K562 (cell line): ENCODE data around the gene SPNS1. TPM values are rescaled to one million over a fixed set of nuclear protein-coding genes. Genes with fewer than 3 reads are reported as not detected.

Experiments
- CTBP1 ChIP-seq: fragments of 450-650 bp; IDR thresholded peaks from 2 replicates; pipeline ENCODE4 v1.6.1; 2016; ENCODE audit warnings: borderline replicate concordance
- DACH1 ChIP-seq: fragments of 450-650 bp; IDR thresholded peaks from 2 replicates; pipeline ENCODE4 v1.6.1; 2018; ENCODE audit not compliant: partially characterized antibody
- FOXJ3 ChIP-seq: sonication (generic); formaldehyde crosslinking; IDR thresholded peaks from 2 replicates; pipeline ENCODE4 v1.4.0; 2020; ENCODE audit warnings: mild to moderate bottlenecking, missing genetic modification reagents
- HDAC3 ChIP-seq: fragments of 450-650 bp; IDR thresholded peaks from 2 replicates; pipeline ENCODE4 v1.6.1; 2018; ENCODE audit warnings: borderline replicate concordance, mild to moderate bottlenecking, moderate library complexity; ENCODE audit not compliant: partially characterized antibody
- HIVEP1 ChIP-seq: fragments of 250-450 bp; sonication (Bioruptor Pico); IDR thresholded peaks from 2 replicates; pipeline ENCODE4 v1.4.0; 2020; ENCODE audit warnings: mild to moderate bottlenecking
- HOXB6 ChIP-seq: fragments of 250-450 bp; sonication (Bioruptor Pico); IDR thresholded peaks from 2 replicates; pipeline ENCODE4 v1.5.1; 2022; ENCODE audit warnings: mild to moderate bottlenecking, borderline replicate concordance
- MTA3 ChIP-seq: fragments of 450-650 bp; formaldehyde crosslinking; IDR thresholded peaks from 2 replicates; pipeline ENCODE4 v1.6.1; 2017; ENCODE audit warnings: mild to moderate bottlenecking, borderline replicate concordance
- MYC ChIP-seq, 2 experiments: fragments of 250-450 bp in 1 of 2; sonication (Bioruptor Pico) in 1 of 2; IDR thresholded peaks; 2 replicates each; pipeline versions ENCODE4 v1.5.1 to v1.6.1; 2012 to 2021; ENCODE audit warnings: low read depth in 2 of 2, borderline replicate concordance in 1 of 2, improper control_type of control experiment in 1 of 2, low read length in 1 of 2, mild to moderate bottlenecking in 1 of 2, moderate library complexity in 1 of 2
- NFIC ChIP-seq: fragments of 450-650 bp; IDR thresholded peaks from 2 replicates; pipeline ENCODE4 v1.6.1; 2017; ENCODE audit warnings: mild to moderate bottlenecking, inconsistent platforms
- PBX2 ChIP-seq, 2 experiments: IDR thresholded peaks in 1 of 2; conservative IDR thresholded peaks in 1 of 2; 2 replicates each; pipeline ENCODE4 v1.6.1; 2016; ENCODE audit warnings: low read depth in 2 of 2, mild to moderate bottlenecking in 1 of 2, missing compliant biosample characterization in 1 of 2, missing genetic modification characterization in 1 of 2, moderate library complexity in 1 of 2
- SIRT6 ChIP-seq: IDR thresholded peaks from one replicate; pipeline ENCODE4 v1.6.1; 2012; ENCODE audit warnings: low read depth, mild to moderate bottlenecking, control low read depth, inconsistent platforms, low read length, moderate library complexity
- SMARCA5 ChIP-seq: fragments of 450-650 bp; IDR thresholded peaks from 2 replicates; pipeline ENCODE4 v1.6.1; 2016
- SMARCC2 ChIP-seq: fragments of 450-650 bp; IDR thresholded peaks from 2 replicates; pipeline ENCODE4 v1.6.1; 2017; ENCODE audit warnings: antibody characterized with exemption, moderate library complexity, mild to moderate bottlenecking, low read depth
- ZKSCAN8 ChIP-seq: fragments of 200-800 bp; sonication (Bioruptor generic); IDR thresholded peaks from 2 replicates; pipeline ENCODE4 v1.6.1; 2016; ENCODE audit warnings: missing genetic modification characterization, missing compliant biosample characterization
- ZNF23 ChIP-seq: fragments of 250-450 bp; sonication (Bioruptor Pico); IDR thresholded peaks from 2 replicates; pipeline ENCODE4 v1.4.0; 2020; ENCODE audit warnings: mild to moderate bottlenecking
- polyA plus RNA-seq, 8 experiments: library from polyadenylated mRNA; depleted of rRNA in 4 of 8; stranded (reverse) in 5 of 8; unstranded in 3 of 8; fragments of >200 nt; fragmentation: Nextera tagmentation in 2 of 8; fragmentation: Illumina TruSeq in 1 of 8; extraction: Ambion mirVana in 2 of 8; extraction: Trizol in 1 of 8; gene quantifications; 2 replicates each; pipeline versions ENCODE4 v1.2.1 to v1.2.3, GENCODE V29; 2011 to 2014; ENCODE audit warnings: inconsistent platforms in 1 of 8, missing spikeins in 1 of 8
- total RNA-seq, 7 experiments: library from RNA; depleted of rRNA in 6 of 7; stranded (reverse); fragments of >200 nt in 6 of 7; fragmentation: Illumina TruSeq in 2 of 7; extraction: Trizol in 2 of 7; gene quantifications; 2 replicates each; pipeline versions ENCODE4 v1.2.1 to v1.2.3, GENCODE V29; 2011 to 2021; ENCODE audit warnings: low replicate concordance in 1 of 7
- TF ChIP-seq, protein P1 (sequence below), 2 experiments: fragments of 150-350 bp in 1 of 2; IDR thresholded peaks; 2 replicates each; pipeline ENCODE4 v1.6.1; 2012 to 2016; ENCODE audit warnings: low read depth in 2 of 2, low read length in 2 of 2, mild to moderate bottlenecking in 1 of 2, moderate library complexity in 1 of 2

SPNS1 gene
- total and polyA plus RNA-seq, 9 of the 15 experiments (the other 6 are each of a cell fraction or from before 2014, with no cell fraction given), result 0.58 to 64.9 (median 13.7) TPM

GRCh38 chr16:28950648-28951409, 23.7 kb upstream of the SPNS1 start, which contains the start of gene NFATC2IP (continued):
- TF ChIP-seq SMARCA5, result no peak
- TF ChIP-seq FOXJ3 (CRISPR knock-in tag), result no peak
- TF ChIP-seq HOXB6, result no peak
- no peak for TF ChIP-seq NFIC
- TF ChIP-seq ZKSCAN8, result no peak
- no peak for TF ChIP-seq SIRT6
- TF ChIP-seq ZNF23 (CRISPR knock-in tag), result no peak
- TF ChIP-seq, protein P1, sequence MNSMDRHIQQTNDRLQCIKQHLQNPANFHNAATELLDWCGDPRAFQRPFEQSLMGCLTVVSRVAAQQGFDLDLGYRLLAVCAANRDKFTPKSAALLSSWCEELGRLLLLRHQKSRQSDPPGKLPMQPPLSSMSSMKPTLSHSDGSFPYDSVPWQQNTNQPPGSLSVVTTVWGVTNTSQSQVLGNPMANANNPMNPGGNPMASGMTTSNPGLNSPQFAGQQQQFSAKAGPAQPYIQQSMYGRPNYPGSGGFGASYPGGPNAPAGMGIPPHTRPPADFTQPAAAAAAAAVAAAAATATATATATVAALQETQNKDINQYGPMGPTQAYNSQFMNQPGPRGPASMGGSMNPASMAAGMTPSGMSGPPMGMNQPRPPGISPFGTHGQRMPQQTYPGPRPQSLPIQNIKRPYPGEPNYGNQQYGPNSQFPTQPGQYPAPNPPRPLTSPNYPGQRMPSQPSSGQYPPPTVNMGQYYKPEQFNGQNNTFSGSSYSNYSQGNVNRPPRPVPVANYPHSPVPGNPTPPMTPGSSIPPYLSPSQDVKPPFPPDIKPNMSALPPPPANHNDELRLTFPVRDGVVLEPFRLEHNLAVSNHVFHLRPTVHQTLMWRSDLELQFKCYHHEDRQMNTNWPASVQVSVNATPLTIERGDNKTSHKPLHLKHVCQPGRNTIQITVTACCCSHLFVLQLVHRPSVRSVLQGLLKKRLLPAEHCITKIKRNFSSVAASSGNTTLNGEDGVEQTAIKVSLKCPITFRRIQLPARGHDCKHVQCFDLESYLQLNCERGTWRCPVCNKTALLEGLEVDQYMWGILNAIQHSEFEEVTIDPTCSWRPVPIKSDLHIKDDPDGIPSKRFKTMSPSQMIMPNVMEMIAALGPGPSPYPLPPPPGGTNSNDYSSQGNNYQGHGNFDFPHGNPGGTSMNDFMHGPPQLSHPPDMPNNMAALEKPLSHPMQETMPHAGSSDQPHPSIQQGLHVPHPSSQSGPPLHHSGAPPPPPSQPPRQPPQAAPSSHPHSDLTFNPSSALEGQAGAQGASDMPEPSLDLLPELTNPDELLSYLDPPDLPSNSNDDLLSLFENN (IDR thresholded peaks at IDR 0.05; ENCODE audit: low read depth in 2 of 2, low read length in 2 of 2), result peak in 1 of 2 experiments; percentile 35; a peak in 1 of 4 replicates
- TF ChIP-seq MTA3, result peak; percentile 77; the same call in 1 of the 2 replicates
- TF ChIP-seq HDAC3, result no peak
- TF ChIP-seq CTBP1, result no peak
- TF ChIP-seq PBX2 (CRISPR knock-in tag; IDR thresholded peaks at IDR 0.05; ENCODE audit: low read depth), result peak; percentile 92
- TF ChIP-seq PBX2 (tag; conservative IDR thresholded peaks at IDR 0.05; ENCODE audit: low read depth), result peak; percentile 100
- no peak for TF ChIP-seq HIVEP1 (CRISPR knock-in tag)
- TF ChIP-seq MYC (IDR thresholded peaks at IDR 0.05; ENCODE audit: low read depth, low read length), result peak; percentile 86
- TF ChIP-seq MYC (CRISPR knock-in tag; IDR thresholded peaks at IDR 0.05; ENCODE audit: borderline replicate concordance, low read depth), result no peak
- no peak for TF ChIP-seq SMARCC2
- no peak for TF ChIP-seq DACH1
